Stimulated activated CD4-positive, alpha-beta T cell treated with anti-CD3 and anti-CD28 coated beads, TNF-alpha, amount 100 ng/mL, for 4 hours (primary cell): ENCODE measurements around the gene ETV7.
"Not testable (repeated sequence)": the region's sequence is repeated elsewhere in the genome, so short reads cannot be mapped to it uniquely, and the experiment has no call there.

Experiments
- DNase-seq, 3 experiments: peaks; one replicate each; pipeline ENCODE4 v3.0.0-alpha.2; 2020; ENCODE audit warnings: low read depth in 3 of 3

Gene ETV7

DNA sequence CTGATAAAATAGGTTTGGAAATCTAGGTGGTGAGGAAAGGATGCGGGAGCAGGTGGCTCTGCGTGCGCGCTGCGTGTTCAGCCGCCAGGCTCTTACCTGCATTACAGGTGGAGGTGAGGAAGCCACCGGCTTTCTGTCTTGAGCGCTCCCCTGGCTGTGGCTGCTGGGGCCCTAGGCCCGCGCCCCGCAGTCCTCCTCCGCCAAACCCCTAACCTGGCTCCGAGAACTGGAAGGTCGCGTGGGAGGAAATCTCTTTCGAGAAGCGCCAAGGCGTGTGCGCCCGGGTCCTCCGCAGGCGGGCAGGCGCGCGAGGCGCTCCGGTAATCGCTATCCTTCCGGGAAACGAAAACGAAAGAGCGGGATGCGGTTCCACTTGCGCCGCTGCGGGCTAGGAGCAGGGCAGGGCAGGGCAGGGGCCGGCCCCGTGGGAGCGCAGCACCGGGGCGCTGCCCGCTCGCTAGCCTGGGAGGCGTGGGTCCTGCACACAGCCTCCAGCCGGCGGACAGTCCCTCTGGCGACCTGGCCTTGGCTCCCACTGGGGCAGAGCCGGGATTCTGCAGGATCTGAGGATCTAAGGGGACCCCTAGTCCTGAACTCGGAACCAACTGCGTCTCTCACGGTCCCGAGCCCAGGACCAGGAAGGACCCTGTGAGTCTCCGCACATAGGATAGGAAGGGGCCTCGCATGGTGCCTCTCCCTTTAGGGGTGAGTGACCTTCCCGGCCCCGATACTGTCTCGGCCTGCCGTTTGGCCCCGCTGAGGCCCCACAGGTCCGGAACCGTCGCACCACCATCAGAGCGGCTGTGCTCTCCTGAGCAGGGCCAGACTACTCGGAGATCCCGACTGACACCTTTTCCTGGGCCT lies at the start of gene ETV7:
Gene ETV7, minus strand, starts transcription at position 230 of the 864 bp plus-strand sequence. Its CDS starts 128 bp downstream, at position 102.
- DNase-seq: peak in 2 of 3 experiments; percentile 64 to 66

DNA sequence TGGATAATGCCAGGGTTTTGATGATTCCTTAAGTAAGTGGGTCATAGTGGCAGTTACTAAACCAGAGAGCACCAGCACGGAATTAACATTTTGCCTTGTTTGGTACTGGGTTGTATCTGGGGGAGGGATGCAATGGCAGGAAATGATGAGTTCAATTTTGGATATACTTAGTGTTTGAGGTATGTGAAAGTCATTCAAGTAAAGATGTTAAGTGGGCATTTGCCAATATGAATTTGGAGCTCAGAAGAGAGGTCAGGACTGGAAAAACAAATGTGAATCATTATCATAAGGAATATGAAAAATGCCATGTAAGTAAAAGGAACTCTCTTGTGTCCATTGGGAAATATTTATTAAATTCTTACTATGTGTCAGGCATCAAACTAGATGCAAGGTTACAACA lies 49.0 kb upstream of the ETV7 start:
- DNase-seq: no peak

DNA sequence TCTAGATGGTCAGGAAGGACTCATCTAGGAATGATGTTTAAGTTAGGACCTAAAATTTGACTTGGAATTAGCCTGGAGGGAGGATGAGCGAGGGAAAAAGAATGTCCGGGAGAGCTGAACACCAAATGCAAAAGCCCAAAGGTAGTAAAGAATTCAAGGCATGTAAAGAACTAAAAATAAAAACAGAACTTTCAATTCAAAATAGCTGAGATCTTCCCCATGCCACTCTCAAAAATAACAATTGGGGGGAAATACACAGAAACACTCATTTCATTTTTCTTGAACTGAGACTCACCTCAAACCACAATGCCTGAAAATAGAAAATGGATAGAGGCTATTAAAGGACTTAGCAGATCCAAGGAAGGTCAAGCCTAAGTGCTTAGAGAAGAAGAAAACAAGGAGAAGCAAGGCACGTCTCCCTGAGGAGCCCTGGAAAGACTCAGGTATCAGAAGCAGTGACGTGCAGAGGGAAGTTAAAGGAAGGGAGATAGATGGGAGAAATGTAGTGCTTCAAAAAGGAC lies 44.7 kb upstream of the ETV7 start:
- DNase-seq: no peak

DNA sequence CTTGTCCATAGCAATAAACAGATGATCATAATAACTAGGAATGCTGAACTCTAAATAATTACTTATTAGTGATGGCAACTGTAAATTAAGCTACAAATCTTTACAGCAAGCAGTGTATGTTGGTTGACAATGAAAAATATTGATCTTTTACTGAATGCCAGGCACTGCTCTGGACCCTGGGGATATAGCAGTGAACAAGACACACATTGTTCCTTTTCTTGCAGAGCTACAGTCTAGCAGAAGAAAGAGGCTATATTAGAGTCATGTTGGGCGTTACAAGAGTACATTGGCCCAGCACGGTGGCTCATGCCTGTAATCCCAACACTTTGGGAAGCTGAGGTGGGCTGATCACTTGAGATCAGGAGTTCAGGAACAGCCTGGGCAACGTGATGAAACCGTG lies 43.7 kb upstream of the ETV7 start:
- no peak for DNase-seq

DNA sequence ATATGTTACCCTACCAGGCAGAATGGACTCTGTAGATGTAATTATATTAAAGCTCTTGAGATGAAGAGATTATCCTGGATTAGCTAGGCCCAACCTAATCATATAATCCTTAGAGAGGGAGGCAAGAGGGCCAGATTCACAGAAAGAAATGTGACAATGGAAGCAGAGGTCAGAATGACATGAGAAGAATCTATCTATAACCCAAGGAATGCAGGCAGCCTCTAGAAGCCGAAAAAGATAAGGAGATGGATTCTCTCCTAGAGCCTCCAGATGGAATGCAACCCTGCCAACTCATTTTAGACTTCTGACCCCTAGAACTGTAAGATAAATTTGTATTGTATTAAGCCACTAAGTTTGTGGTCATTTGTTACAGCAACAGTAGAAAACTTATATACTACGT lies 42.9 kb upstream of the ETV7 start:
- DNase-seq: no peak

DNA sequence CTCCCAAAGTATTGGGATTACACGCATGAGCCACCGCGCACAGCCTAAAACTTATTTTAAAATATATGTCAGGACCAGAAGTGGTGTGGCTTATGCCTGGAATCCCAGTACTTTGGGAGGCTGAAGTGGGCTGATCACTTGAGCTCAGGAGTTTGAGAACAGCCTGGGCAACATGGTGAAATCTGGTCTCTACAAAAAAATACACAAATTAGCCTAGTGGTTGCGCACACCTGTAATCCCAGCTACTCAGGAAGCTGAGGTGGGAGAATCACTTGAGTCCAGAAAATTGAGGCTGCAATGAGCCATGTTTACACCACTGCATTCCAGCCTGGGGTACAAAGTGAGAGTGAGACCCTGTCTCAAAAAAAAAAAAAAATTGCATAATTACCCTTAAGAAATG lies 41.4 kb upstream of the ETV7 start:
- DNase-seq: no peak

DNA sequence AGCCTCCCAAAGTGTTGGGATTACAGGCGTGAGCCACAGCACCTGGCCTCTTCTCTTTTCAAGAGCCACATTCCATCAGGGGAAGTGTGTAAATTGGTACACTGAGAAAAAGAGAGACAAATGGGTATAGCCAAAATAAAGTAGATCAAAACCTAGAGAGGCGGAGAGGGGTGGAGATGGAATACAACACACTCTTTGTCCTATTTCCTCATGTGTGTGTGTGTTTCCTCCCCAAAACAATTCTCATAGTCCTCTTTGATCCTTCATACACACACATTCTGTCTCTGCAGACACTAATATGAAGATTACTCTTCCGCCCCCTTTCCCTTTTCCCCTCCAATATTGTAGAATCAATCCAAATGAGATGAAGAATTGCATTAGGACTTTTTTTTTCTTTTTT lies 39.2 kb upstream of the ETV7 start:
- DNase-seq: no peak

DNA sequence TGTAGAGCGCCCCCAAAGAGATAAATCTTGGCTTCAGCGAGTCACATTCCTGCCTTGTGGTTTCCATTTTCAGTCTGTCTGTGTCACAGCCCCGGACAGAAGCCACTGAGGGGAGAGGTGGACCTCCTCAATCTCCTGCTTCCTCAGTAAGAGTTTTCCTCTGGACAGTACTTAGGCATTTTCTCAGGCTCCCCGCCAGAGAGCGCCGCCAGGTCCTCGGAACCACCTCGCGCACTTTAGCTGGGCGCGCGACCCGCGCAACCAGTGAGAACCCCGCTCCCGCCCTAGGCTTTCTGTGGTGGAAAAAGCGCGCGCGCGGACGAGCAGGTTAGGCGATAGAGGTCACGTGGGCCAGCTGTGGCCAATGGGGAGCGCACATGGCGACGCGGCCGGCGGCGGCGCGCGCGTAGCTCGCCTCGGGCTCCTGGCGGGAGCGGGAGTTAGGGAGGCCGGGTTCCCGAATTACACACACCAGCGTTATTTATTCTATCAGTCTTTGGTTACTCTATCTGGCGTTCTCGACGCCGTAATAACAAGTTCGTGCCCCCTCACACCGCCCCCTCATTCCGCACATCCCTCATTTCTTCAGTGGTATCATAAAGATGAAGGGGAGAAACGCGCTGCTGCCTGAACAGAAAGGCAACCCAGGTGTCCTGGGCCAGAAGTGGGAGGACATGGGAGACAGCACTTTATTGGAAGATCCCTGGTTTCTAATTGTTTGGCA lies 35.8 kb upstream of the ETV7 start:
- peak; percentile 90 to 97 (median 97) for DNase-seq

DNA sequence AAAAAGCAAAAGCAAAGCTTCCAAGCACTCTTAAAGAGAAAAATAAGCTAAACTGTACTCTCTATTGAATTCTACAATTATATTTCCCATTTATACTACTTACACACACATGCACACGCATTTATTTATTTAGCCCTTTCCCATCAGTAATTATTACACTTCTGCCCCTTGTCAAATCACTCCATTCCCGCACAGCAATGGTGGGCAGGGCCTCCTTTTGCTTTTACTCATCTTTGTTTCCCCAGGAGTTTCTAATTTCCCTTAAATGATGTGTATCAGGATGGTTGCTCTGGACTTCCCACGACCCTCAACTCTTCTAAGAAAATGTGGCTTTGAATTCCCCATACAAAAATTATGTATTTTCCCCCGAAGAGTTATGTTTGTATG lies 35.2 kb upstream of the ETV7 start:
- no peak for DNase-seq

DNA sequence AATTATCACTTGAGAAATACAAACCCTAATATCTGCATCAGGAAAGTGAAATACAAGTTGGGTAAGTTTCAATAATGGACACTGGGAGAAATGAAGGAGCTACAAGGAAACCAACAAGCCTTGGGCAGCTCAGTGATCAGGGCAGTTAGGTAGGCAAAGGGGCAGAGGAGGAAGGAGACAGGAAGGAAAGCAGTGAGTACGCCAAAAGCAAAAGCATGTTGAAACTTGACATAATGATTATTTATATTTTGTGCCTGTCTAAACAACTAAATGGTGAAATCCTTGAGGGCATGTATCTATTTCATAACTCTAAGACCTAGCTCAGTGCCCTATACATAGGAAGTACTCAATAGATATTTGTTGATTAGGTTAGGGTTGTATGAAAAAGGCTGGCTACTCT lies 31.8 kb upstream of the ETV7 start:
- no peak for DNase-seq

DNA sequence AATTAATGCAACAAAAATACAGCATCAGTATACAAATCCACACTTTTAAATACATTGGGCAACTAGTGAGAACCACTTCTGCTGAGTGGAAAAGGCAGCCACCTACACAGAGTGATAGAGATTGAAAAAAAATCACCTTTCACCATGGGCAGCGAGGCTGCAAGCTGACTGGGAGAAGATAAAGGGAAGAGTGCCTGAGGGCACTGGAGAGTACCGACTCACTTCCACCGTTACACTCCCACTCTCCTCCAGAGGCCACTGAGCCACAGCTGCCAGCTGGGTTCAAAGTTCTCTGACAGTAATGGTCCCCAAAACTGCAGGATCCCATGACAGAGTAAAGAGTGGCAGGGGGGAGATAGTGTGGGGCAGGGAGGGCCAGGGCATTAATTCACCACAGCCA lies 31.1 kb upstream of the ETV7 start:
- no peak for DNase-seq

DNA sequence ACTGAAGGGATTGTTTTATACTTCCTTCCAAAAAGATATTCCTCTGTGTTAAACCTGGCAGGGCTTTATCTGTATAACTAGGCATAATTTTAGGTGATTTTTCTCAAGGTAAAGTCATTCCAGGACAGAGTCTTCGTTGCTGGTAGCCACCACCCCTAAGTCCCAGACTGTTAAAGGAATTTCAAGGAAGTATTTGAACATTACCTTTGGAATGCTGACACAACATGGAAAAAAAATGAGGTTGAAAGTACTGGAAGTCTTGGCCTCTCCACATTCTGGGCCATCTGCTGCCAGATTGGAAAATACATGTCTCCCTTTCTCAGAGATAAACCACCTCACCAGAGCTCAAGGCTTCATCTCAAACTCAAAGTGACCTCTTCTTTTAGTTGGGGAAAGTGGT lies 27.0 kb upstream of the ETV7 start:
- DNase-seq: no peak

DNA sequence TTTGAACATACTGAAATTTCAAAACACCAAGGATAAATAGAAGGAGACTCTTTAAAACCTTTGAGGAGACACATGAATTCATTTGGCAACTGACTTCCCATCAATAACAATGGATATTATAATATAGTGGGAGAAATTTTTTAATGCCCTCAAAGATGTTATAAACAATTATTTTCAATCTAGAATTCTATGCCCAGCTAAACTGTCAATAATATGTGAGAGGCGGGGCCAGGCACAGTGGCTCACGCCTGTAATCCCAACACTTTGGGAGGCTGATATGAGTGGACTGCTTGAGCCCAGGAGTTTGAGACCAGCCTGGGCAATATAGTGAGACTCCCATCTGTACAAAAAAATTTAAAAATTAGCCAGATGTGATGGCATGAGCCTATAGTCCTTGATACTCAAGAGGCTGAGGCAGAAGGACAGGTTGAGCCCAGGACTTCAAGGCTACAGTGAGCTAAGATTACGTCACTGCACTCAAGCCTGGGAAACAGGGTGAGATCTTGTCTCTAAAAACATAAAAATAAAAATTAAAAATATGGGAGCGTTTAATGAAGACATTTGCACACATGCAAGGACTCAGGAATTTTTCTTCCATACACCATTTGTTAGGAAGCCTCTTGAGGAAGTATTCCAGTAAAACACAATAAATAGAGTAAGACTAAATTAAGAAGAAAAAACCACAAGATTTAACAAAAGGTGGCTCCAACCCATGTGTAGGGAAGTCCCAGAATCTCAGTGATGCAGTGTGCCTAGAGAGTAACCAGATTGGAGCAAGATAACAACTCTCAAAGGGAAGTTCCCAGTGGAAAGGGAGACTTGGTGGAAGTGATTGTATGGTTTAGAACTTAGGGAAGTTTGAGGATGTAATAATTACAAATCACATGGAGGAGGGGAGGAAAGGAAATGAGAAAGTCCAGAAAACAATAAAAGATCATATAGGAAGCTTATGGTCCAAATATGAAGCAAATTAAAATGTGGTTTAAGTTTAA lies 26.3 kb upstream of the ETV7 start:
- no peak for DNase-seq

DNA sequence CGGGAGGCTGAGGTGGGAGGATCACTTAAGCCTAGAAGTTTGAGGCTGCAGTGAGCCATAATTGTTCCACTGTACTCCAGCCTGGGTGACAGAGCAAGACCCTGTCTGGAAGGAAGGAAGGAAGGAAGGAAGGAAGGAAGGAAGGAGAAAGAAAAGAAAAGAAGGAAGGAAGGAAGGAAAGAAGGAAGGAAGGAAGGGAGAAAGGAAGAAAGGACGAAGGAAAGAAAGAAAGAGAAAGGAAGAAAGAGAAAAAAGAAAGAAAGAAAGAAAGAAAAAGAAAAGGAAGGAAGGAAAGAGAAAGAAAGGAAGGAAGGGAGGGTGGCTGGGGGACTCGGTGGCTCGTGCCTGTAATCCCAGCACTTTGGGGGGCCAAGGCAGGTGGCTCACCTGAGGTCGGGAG lies 22.2 kb upstream of the ETV7 start:
- DNase-seq: not testable (repeated sequence)

DNA sequence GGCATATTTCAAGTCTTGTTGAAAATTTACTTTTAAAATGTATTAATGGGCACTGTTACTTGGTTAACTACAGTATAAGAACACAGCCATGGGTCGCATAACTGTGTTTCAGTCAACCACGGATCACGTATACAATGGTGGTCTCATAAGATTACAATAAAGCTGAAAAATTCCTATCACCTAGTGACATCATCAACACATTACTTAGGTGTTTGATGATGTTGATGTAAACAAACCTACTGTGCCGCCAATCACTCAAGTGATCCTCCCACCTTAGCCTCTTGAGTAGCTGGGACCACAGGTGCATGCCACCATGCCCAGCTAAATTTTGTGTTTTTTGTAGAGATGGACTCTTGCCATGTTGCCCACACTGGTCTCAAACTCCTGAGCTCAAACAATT lies 16.7 kb upstream of the ETV7 start:
- DNase-seq: no peak

DNA sequence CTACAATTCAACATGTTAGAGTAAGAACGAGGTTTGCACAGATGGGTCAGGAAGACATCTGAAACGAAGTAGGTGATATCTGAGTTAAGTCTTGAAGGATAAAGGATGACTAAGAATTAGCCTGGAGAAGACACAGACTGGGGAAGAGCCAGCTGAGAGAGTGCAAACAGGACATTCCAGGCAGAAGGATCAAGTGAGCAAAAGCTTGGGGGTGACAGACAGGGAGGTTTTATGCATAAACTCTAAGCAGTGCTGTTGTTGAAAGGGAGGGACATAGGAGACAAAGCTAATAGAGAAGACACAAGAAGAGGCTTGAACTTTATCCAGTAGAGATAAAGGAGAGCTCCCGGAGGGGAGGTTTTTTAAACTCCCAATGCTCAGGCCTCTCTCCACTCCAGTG lies 15.0 kb upstream of the ETV7 start:
- DNase-seq: no peak

DNA sequence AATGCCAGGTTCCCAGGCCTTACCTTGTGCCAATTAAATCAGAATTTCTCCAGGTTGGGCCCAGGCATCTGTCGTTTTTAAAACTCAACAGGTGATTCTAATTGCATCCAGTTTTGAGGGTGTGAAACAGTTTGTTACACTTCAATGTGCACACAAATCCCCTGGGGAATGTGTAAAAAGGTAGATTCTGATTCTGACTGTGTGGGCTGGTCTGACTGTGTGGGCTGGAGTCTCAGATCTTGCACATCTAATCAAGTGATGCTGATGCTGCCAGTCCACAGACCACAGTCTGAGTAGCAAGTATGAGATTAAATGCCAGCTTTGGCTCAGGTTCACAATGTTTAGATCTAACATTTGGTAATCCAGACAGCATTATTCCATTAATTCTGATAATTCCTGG lies 12.5 kb upstream of the ETV7 start:
- DNase-seq: no peak

DNA sequence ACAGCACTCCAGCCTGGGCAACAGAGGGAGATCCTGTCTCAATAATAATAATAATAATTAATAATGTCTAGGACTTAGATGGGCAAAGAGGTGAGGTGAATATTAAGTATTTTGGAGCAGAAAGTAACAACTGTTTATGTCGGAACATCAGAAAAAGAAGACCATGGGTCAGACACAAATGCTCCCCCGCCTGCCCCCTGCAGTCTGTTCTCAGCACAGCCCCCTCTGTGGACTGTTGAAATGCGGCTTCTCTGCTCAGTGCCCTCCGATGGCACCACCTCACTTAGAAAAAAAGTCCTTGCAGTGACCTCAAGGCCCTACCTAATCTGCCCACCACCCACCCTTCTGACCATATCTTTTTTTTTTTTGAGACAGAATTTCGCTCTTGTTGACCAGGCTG lies 5.2 kb upstream of the ETV7 start:
- DNase-seq: no peak

DNA sequence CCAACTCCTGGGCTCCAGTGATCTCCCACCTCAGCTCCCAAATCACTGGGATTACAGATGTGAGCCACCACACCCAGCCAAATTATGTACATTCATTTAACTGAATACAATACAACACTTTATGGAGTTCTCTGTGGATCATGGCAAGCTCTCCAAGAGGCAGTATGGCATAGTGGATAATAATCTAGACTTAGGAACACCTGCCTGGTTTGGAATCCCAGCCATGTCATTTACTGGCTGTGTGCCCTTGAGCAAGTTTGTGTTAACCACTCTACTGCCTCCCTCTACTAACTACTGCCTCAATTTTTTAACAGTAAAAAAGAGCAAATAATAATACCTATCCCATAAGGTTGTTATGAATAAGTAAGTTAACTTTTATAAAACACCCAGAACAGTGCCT lies 1.9 kb upstream of the ETV7 start:
- no peak for DNase-seq

DNA sequence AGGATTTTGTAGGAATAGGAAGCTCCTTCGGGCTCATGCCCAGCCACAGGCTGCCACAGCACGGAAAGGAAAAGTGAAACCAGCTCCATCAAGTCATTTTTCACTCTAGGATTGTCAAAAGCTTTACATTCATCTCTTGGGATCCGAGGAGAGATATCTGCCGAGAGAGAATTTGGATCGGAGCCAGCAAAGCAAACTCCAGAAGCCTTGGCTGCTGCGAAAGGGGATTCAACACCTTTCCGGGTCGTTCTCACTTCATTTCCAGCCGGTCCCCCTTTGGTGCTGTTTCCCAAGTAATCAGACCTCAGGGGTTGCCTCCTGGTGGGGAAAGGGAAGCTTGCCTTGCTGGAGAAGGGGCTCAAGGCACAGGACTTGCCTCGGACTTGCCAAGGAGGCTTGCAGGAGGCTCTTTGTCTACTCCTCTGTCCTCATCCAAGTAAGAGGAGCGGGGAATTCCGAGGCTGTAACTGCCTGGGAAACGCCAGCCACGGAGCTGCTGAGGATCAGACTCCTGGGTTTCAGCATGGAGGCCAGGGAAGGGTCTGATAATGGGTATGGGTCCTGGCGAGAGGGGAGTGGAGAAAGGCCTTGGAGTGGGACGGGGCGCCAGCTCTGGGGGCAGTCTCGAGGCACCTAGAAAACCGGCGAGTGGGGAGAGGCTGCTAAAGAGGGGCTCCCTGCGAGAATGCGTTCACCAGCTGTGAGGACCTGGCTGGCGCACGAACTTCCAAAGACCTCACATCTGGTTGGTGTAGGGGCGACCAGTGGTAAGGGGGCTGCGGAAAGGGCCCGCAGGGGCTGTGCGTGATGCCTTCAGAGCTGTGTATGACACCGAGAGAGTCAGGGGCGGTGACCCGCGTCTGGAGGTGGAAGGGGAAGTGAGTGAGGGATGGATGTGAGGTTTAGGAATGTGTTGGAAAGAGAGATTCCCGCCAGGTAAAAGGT lies 702 bp downstream of the ETV7 start:
- no peak for DNase-seq

DNA sequence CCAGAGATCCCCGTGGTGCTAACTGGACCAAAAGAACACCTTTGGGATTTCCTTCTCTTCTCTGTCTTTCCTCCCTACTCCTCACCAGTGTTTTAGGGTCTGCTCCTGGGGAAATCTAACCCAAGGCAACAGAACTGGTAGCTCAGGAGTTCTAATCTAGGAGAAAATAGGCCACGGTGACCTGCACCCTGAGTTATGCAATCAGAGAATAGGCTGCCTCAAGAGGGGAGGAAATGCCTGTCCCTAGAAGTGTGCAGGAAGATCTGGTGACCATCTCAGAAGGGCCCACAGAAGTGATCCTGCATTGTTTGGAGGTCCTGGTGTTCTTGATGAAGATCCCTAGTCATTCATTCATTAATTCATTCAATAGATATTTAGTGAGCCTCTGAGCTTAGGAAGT lies 3.4 kb downstream of the ETV7 start:
- no peak for DNase-seq
